Upper lobe of left lung (tissue), 6 donors: Measurements from ENCODE around the gene CCDC167. TPM values are rescaled to one million over a fixed set of nuclear protein-coding genes. Genes with fewer than 3 reads are reported as not detected.

ENCODE experiments used
- ATAC-seq, 2 donors: fragments of 200-7000 bp; cut with Tn5 transposase; one replicate each; pipeline ENCODE4 v1.9.1; 2022; ENCODE audit warnings: mild to moderate bottlenecking in 2 of 2, moderate library complexity in 2 of 2; ENCODE audit not compliant: low FRiP score in 2 of 2
- DNase-seq, 2 donors: peaks; one replicate each; pipeline ENCODE4 v3.0.0-alpha.2; 2019 to 2020
- H3K27ac ChIP-seq, 4 donors: fragments of 200-600 bp; sonication (generic); one replicate each; pipeline ENCODE4 v1.5.1; 2016 to 2019
- H3K27me3 ChIP-seq, 4 donors: fragments of 200-600 bp; sonication (generic); one replicate each; pipeline ENCODE4 v1.5.1; 2017 to 2019
- H3K36me3 ChIP-seq, 4 donors: fragments of 200-600 bp; sonication (generic); one replicate each; pipeline ENCODE4 v1.5.1; 2016 to 2019
- H3K4me1 ChIP-seq, 4 donors: fragments of 200-600 bp; sonication (generic); one replicate each; pipeline ENCODE4 v1.5.1; 2018 to 2019
- H3K4me3 ChIP-seq, 4 donors: fragments of 200-600 bp; sonication (generic); one replicate each; pipeline ENCODE4 v1.5.1; 2017 to 2019; ENCODE audit warnings: mild to moderate bottlenecking in 2 of 4, moderate library complexity in 1 of 4
- H3K9me3 ChIP-seq, 4 donors: fragments of 200-600 bp; sonication (generic); one replicate each; pipeline ENCODE4 v1.5.1; 2018 to 2019
- EP300 ChIP-seq, 4 donors: sonication (generic); formaldehyde crosslinking; IDR thresholded peaks; one replicate each; pipeline ENCODE4 v1.5.1; 2017; ENCODE audit warnings: antibody characterized with exemption in 4 of 4, control low read depth in 2 of 4
- POLR2A ChIP-seq, 4 donors: fragments of 450-650 bp; IDR thresholded peaks; one replicate each; pipeline ENCODE4 v1.5.1; 2016 to 2017; ENCODE audit warnings: antibody characterized with exemption in 4 of 4, mild to moderate bottlenecking in 2 of 4
- POLR2AphosphoS5 ChIP-seq, 2 donors: sonication (generic); formaldehyde crosslinking; IDR thresholded peaks; one replicate each; pipeline ENCODE4 v1.5.1; 2017; ENCODE audit warnings: antibody characterized with exemption in 2 of 2
- WGBS, 2 donors: methylation state at CpG; one replicate each; pipeline ENCODE4 v1.1.5; 2017 to 2018; 5-methylcytosine and 5-hydroxymethylcytosine counted together
- total RNA-seq, 6 donors: library from RNA; depleted of rRNA in 4 of 6; stranded (reverse); fragments of >200 nt in 4 of 6; gene quantifications; one replicate each; pipeline versions ENCODE4 v1.1.0 to v1.2.1, GENCODE V29; 2016 to 2021
- TF ChIP-seq, protein P1 (sequence below), 6 experiments: fragments of 450-650 bp in 4 of 6; fragments of 200-600 bp in 2 of 6; sonication (generic) in 2 of 6; IDR thresholded peaks; one replicate each; pipeline ENCODE4 v1.5.1; 2016 to 2019; ENCODE audit warnings: antibody characterized with exemption in 6 of 6
- donor health status: DM: no; HTN: no; CAD: no; lungs with moderate emphysema.
- donor health status: DM: no; HTN: yes; CAD: no; lungs with severe emphysema.

Gene CCDC167
- total RNA-seq, 6 donors from 2014 or later = 9.7 to 45.0 (median 16.7) TPM; not detected in 1

DNA sequence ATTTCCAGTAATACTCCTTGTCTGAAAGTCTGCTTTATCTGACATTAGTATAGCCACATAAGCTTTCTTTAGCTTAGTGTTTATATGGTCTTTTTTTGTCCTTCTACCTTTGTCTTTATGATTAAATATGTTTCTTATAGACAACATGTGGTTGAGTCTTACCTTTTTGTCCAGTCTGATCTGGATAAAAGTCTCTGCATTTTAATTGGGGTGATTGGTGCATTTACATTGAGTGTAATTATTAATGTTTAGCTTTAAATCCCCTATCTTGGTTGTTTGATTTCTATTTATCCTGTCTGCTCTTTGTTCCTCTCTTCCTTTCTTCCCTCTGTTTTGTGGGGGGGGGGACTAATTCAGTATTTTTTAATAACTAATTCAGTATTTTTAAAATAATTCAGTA, 32.0 kb downstream of the CCDC167 start:
- peaks cover 15 to 70% (median 29%) of the 10 kb centered on the region in 4 donors for H3K36me3 ChIP-seq
- DNase-seq = no peak

DNA sequence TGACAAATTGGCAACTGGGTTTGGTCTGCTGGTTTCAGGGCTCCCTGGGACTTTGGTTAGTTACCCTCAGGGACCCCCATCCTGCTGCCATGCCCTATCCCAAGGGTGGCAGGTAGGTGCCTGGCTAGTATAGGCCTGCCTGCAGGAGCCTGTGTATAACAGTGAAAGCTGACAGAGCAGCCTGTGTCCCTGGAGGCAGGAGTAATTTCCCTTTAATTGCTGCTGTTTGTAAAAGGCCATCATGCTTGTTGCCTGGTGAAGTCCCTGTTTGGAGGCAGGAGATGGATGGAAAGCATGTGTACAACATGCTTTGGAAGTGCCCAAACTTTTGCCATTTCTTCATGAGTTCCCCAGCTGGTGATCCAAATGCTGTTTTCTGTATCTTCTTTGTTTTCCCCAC, 36.6 kb downstream of the CCDC167 start:
- Histone ChIP-seq H3K27ac (no peak overlapping the region), H3K9me3 (peaks cover 0 to 7% (median 3%) of the 10 kb centered on the region in 4 donors), H3K27me3 (no peaks in the 10 kb centered on the region), H3K4me3 (no peak overlapping the region), H3K4me1 (no peaks in the 10 kb centered on the region), H3K36me3 (peaks cover 25 to 81% (median 53%) of the 10 kb centered on the region in 4 donors)
- TF ChIP-seq POLR2AphosphoS5 (IDR thresholded peaks at IDR 0.05) = no peak
- TF ChIP-seq, protein P1, sequence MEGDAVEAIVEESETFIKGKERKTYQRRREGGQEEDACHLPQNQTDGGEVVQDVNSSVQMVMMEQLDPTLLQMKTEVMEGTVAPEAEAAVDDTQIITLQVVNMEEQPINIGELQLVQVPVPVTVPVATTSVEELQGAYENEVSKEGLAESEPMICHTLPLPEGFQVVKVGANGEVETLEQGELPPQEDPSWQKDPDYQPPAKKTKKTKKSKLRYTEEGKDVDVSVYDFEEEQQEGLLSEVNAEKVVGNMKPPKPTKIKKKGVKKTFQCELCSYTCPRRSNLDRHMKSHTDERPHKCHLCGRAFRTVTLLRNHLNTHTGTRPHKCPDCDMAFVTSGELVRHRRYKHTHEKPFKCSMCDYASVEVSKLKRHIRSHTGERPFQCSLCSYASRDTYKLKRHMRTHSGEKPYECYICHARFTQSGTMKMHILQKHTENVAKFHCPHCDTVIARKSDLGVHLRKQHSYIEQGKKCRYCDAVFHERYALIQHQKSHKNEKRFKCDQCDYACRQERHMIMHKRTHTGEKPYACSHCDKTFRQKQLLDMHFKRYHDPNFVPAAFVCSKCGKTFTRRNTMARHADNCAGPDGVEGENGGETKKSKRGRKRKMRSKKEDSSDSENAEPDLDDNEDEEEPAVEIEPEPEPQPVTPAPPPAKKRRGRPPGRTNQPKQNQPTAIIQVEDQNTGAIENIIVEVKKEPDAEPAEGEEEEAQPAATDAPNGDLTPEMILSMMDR (IDR thresholded peaks at IDR 0.05) = no peak
- TF ChIP-seq POLR2A (IDR thresholded peaks at IDR 0.05) = no peak
- TF ChIP-seq EP300 (IDR thresholded peaks at IDR 0.05) = no peak
- DNase-seq (no peak), ATAC-seq (no peak)

More for the DNA sequence above, 32.0 kb downstream of the CCDC167 start:
- Histone ChIP-seq H3K27ac (no peak overlapping the region), H3K4me3 (no peak overlapping the region), H3K4me1 (no peaks in the 10 kb centered on the region), H3K27me3 (no peaks in the 10 kb centered on the region), H3K9me3 (peaks cover 0 to 7% (median 3%) of the 10 kb centered on the region in 4 donors)
- TF ChIP-seq EP300 (IDR thresholded peaks at IDR 0.05) = no peak
- no peak for TF ChIP-seq POLR2AphosphoS5 (IDR thresholded peaks at IDR 0.05)
- TF ChIP-seq, protein P1 (IDR thresholded peaks at IDR 0.05) = no peak
- no peak for TF ChIP-seq POLR2A (IDR thresholded peaks at IDR 0.05)
- ATAC-seq = no peak

DNA sequence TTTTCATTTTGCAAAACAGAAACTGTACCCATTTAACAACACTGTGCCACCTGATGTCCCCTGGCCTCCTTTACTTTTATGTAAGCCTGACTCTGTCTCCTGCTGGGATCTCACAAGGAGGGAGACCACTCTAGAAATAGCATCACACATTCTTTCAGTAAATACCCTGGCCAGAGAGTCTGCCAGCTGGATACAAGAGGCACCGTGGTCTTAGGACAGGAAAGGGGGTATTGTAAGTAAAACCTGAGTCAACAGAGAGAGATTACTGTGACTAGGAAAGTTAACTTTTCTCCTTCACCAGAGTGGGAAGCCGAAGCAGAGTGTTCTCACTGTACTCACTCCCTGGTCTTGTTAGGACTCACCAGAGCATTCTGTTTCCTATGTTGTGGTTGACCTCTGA, 38.9 kb downstream of the CCDC167 start:
- H3K9me3 ChIP-seq = no peaks in the 10 kb centered on the region
- ATAC-seq (no peak), DNase-seq (no peak)
- H3K27me3 ChIP-seq = no peaks in the 10 kb centered on the region
- H3K27ac ChIP-seq = no peak overlapping the region
- H3K4me3 ChIP-seq = no peak overlapping the region
- peaks cover 25 to 93% (median 57%) of the 10 kb centered on the region in 4 donors for H3K36me3 ChIP-seq
- 58 to 85% methylated on average over 2 of the region's 2 CpGs for WGBS, 2 donors
- TF ChIP-seq POLR2AphosphoS5 (IDR thresholded peaks at IDR 0.05) (no peak), POLR2A (IDR thresholded peaks at IDR 0.05) (no peak), EP300 (IDR thresholded peaks at IDR 0.05) (no peak)
- TF ChIP-seq, protein P1 (IDR thresholded peaks at IDR 0.05) = no peak
- no peaks in the 10 kb centered on the region for H3K4me1 ChIP-seq

DNA sequence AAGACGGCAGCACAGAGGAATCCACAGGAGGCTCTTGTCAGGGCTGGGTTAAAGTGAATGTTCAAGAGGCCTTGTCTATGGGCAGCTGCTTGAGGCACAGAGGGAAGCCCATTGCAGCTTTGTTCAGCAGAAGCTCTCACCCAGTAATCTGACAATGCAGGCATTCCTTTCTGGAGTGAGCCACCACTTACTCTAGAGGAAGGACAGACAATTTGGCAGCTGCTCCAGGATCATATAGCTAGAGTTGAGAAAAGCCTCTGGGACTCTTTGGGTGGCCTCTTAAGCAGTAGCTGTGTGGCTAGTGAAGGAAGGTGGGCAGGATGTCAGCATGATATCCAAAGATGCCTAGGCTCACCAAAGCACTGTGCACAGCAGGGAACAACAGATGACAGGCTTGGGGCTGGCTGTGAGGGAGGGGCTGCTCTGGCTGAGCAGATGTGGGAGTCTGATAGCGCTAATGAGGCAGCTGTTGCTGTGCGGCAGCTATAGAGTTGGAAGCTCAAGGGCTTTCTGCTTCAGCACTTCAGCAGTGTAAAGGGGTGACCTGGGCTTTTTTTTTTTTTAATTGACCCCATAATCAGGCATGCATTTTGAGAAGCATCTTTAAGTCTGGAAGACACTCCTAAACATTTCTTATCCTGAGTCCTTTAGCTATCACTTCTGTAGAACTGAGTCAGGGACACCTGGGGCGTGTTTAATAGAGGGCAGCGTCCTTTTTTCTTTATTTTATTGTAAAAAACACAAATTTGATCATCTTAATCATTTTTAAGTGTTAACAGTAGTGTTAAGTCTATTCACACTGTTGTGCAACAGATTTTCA, 39.5 kb downstream of the CCDC167 start:
- Histone ChIP-seq H3K27me3 (no peaks in the 10 kb centered on the region), H3K36me3 (peaks cover 25 to 95% (median 62%) of the 10 kb centered on the region in 4 donors), H3K4me1 (no peaks in the 10 kb centered on the region), H3K4me3 (no peak overlapping the region), H3K27ac (no peak overlapping the region), H3K9me3 (no peaks in the 10 kb centered on the region)
- DNase-seq (no peak), ATAC-seq (no peak)
- TF ChIP-seq POLR2A (IDR thresholded peaks at IDR 0.05) (no peak), EP300 (IDR thresholded peaks at IDR 0.05) (no peak), POLR2AphosphoS5 (IDR thresholded peaks at IDR 0.05) (no peak)
- TF ChIP-seq, protein P1 (IDR thresholded peaks at IDR 0.05) = no peak
- WGBS, 2 donors = 92 to 96% methylated on average over 5 of the region's 5 CpGs
